ENCODE data around the gene LRPAP1.
"Not testable (repeated sequence)": the region's sequence is repeated elsewhere in the genome, so short reads cannot be mapped to it uniquely, and the experiment has no call there.

LRPAP1 gene

GRCh38 chr4:3518511-3518880, 13.7 kb downstream of the LRPAP1 start:
- DNase-seq (ENCODE audit: low read depth) = no peak

- DNase-seq (ENCODE audit: low read depth) = no peak
Measured at GRCh38 chr4:3517731-3518510, 14.3 kb downstream of the LRPAP1 start.

- DNase-seq (ENCODE audit: low read depth) = no peak
Measured at GRCh38 chr4:3516836-3517730, 15.1 kb downstream of the LRPAP1 start.

GRCh38 chr4:3516061-3516835, 16.0 kb downstream of the LRPAP1 start:
- no peak for DNase-seq (ENCODE audit: low read depth)

- no peak for DNase-seq (ENCODE audit: low read depth)
Measured at GRCh38 chr4:3515646-3516045, 16.6 kb downstream of the LRPAP1 start.

GRCh38 chr4:3514806-3515501, 17.3 kb downstream of the LRPAP1 start:
- no peak for DNase-seq (ENCODE audit: low read depth)

- DNase-seq (ENCODE audit: low read depth) = no peak
Measured at GRCh38 chr4:3514221-3514780, 17.9 kb downstream of the LRPAP1 start.

- no peak for DNase-seq (ENCODE audit: low read depth)
Measured at GRCh38 chr4:3513807-3514206, 18.4 kb downstream of the LRPAP1 start.

- no peak for DNase-seq (ENCODE audit: low read depth)
Measured at GRCh38 chr4:3512719-3513118, 19.5 kb downstream of the LRPAP1 start.

- no peak for DNase-seq (ENCODE audit: low read depth)
Measured at GRCh38 chr4:3512279-3512678, 19.9 kb downstream of the LRPAP1 start.

GRCh38 chr4:3511601-3512000, 20.6 kb downstream of the LRPAP1 start:
- not testable (repeated sequence) for DNase-seq (ENCODE audit: low read depth)

- no peak for DNase-seq (ENCODE audit: low read depth)
Measured at GRCh38 chr4:3511187-3511586, 21.0 kb downstream of the LRPAP1 start.

- DNase-seq (ENCODE audit: low read depth) = no peak
Measured at GRCh38 chr4:3510481-3510880, 21.7 kb downstream of the LRPAP1 start.

- DNase-seq (ENCODE audit: low read depth) = no peak
Measured at GRCh38 chr4:3508542-3508941, 23.7 kb downstream of the LRPAP1 start.

- DNase-seq (ENCODE audit: low read depth) = no peak
Measured at GRCh38 chr4:3505231-3505630, 27.0 kb downstream of the LRPAP1 start.

- DNase-seq (ENCODE audit: low read depth) = no peak
Measured at GRCh38 chr4:3502941-3503936, 29.0 kb downstream of the LRPAP1 start.

- no peak for DNase-seq (ENCODE audit: low read depth)
Measured at GRCh38 chr4:3501825-3502425, 30.3 kb downstream of the LRPAP1 start.

GRCh38 chr4:3501126-3501824, 30.9 kb downstream of the LRPAP1 start:
- DNase-seq (ENCODE audit: low read depth) = no peak

- DNase-seq (ENCODE audit: low read depth) = no peak
Measured at GRCh38 chr4:3500634-3501101, 31.6 kb downstream of the LRPAP1 start.
